Activated T-helper 17 cell treated with anti-CD3 and anti-CD28 coated beads, Interleukin-2, amount 50 U/mL, for 72 hours (primary cell): ENCODE measurements around the gene HS3ST5. TPM values are rescaled to one million over a fixed set of nuclear protein-coding genes. Genes with fewer than 3 reads are reported as not detected.

Experiments
- ATAC-seq: fragments of 150-1000 bp; cut with Tn5 transposase; replicated peaks from 2 replicates; pipeline ENCODE4 v1.10.0; 2021; ENCODE audit warnings: mild to moderate bottlenecking, moderate library complexity
- H3K27ac Mint-ChIP-seq: one replicate; pipeline ENCODE4 v1.8.0; 2022; ENCODE audit warnings: mixed read lengths
- H3K27me3 Mint-ChIP-seq: one replicate; pipeline ENCODE4 v1.8.0; 2022; ENCODE audit warnings: mixed read lengths
- H3K36me3 Mint-ChIP-seq: one replicate; pipeline ENCODE4 v1.8.0; 2022; ENCODE audit warnings: low read depth, mild to moderate bottlenecking, mixed read lengths
- H3K4me1 Mint-ChIP-seq: one replicate; pipeline ENCODE4 v1.8.0; 2022; ENCODE audit warnings: mixed read lengths
- H3K4me3 Mint-ChIP-seq: one replicate; pipeline ENCODE4 v1.8.0; 2022; ENCODE audit warnings: mild to moderate bottlenecking, mixed read lengths
- H3K9me3 Mint-ChIP-seq: one replicate; pipeline ENCODE4 v1.8.0; 2022; ENCODE audit warnings: mixed read lengths
- total RNA-seq, 2 donors: library from RNA; stranded (reverse); gene quantifications; one replicate each; pipeline ENCODE4 v1.2.3, GENCODE V29; 2022

The HS3ST5 gene
- total RNA-seq, 2 donors from 2014 or later: not detected

GRCh38 chr6:114075777-114076176 lies 267.0 kb downstream of the HS3ST5 start:
- H3K4me1 Mint-ChIP-seq: peaks cover 15% of the 10 kb centered on the region
- no peak for ATAC-seq
- peak overlapping the region; percentile 17 for H3K4me3 Mint-ChIP-seq
- H3K36me3 Mint-ChIP-seq: no peaks in the 10 kb centered on the region
- no peaks in the 10 kb centered on the region for H3K27me3 Mint-ChIP-seq
- peaks cover 4% of the 10 kb centered on the region for H3K9me3 Mint-ChIP-seq
- peak overlapping the region; percentile 9 for H3K27ac Mint-ChIP-seq

DNA sequence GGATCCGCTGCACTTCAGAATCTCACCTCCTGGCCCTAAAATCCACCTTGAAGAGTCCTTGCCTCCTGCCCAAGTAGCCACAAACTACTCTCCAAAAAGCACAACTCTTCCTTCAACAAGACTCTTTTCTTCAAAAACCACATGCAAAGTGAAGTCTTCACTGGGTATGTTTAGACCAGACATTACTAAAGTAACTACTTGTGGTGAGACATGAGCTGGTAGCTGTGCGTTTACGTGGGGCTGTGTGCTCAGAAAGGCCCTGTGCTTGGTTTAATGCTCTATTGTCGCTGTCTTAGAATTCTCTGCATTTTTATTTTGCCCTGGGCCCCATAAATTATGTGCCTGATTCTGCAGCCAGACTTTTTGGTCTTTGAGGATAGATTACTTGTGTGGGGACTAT lies 267.5 kb downstream of the HS3ST5 start:
- no peak overlapping the region for H3K27ac Mint-ChIP-seq
- H3K27me3 Mint-ChIP-seq: no peaks in the 10 kb centered on the region
- H3K4me1 Mint-ChIP-seq: peaks cover 15% of the 10 kb centered on the region
- H3K4me3 Mint-ChIP-seq: no peak overlapping the region
- no peaks in the 10 kb centered on the region for H3K9me3 Mint-ChIP-seq
- H3K36me3 Mint-ChIP-seq: no peaks in the 10 kb centered on the region
- ATAC-seq: peak; percentile 57

DNA sequence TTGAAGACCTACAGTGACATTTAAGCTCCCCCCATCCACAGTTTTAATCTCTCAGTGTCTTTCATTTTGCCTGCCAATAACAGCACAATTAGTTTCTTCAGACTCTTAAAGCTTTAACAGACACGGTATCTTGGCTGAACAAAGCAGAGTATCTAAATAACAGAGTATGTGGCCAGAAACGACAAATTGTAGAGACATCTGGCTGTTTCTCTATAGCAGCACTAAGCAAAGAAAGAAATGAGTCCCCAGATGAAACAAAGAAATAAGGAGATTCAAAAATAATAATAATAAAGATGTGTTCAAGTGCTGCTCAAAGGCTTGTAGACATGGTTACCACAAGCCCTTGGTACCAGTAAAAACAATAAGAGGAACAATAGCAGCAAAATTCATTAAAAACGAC lies 274.1 kb downstream of the HS3ST5 start:
- Mint-ChIP-seq H3K36me3 (no peaks in the 10 kb centered on the region), H3K27me3 (peaks cover 12% of the 10 kb centered on the region), H3K9me3 (no peaks in the 10 kb centered on the region), H3K4me1 (no peaks in the 10 kb centered on the region), H3K27ac (no peak overlapping the region), H3K4me3 (no peak overlapping the region)
- no peak for ATAC-seq

- Mint-ChIP-seq H3K4me3 (no peak overlapping the region), H3K9me3 (no peaks in the 10 kb centered on the region), H3K27me3 (peaks cover 12% of the 10 kb centered on the region), H3K27ac (no peak overlapping the region), H3K36me3 (no peaks in the 10 kb centered on the region), H3K4me1 (no peaks in the 10 kb centered on the region)
- ATAC-seq: no peak
Observed at GRCh38 chr6:114068116-114068515, 274.7 kb downstream of the HS3ST5 start.

DNA sequence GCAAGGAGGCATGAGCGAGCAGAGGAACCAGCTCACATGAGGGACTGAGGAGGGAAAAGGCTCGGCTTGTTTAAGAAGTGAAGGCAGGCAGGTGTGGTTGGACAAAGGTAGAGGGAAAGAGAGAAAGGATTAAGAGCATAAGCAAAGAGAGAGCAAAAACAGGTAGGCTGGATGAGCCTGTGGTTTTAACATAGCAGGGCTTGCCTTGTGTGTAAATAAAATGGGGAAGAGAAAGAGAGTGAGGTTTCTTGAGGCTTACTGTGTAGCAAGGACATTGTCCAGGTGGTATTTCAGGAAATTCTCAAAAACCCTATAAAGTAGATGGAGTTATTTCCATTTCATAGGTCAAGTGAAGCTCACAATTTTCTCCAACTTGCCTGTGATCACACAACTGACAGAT lies 278.0 kb downstream of the HS3ST5 start:
- Mint-ChIP-seq H3K4me3 (no peak overlapping the region), H3K27ac (no peak overlapping the region), H3K36me3 (no peaks in the 10 kb centered on the region), H3K27me3 (peaks cover 12% of the 10 kb centered on the region), H3K9me3 (no peaks in the 10 kb centered on the region), H3K4me1 (no peaks in the 10 kb centered on the region)
- ATAC-seq: no peak

- Mint-ChIP-seq H3K27me3 (peaks cover 12% of the 10 kb centered on the region), H3K27ac (no peak overlapping the region), H3K9me3 (no peaks in the 10 kb centered on the region), H3K36me3 (no peaks in the 10 kb centered on the region), H3K4me3 (no peak overlapping the region), H3K4me1 (no peaks in the 10 kb centered on the region)
- no peak for ATAC-seq
Observed at GRCh38 chr6:114063956-114064355, 278.9 kb downstream of the HS3ST5 start.

DNA sequence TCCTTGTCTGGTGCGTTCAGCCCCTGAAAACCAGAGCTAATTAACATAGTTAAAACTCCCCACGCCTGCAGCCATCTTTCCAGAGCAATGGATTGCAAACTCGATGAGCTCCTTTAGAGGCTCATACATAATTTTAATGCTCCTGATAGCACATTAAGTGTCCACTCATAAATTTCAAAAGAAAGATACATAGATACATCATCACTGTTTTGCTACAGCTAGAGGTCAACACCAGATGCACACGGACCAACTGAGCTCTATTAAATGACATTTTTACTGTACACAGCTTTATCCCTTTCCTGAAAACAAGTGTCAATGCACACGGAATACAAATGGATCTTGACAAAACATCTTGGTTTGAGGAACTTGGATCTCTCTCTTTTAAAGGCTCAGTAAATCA lies 280.6 kb downstream of the HS3ST5 start:
- Mint-ChIP-seq H3K4me1 (no peaks in the 10 kb centered on the region), H3K27ac (no peak overlapping the region), H3K27me3 (peaks cover 12% of the 10 kb centered on the region), H3K36me3 (no peaks in the 10 kb centered on the region), H3K9me3 (no peaks in the 10 kb centered on the region), H3K4me3 (no peak overlapping the region)
- ATAC-seq: no peak

DNA sequence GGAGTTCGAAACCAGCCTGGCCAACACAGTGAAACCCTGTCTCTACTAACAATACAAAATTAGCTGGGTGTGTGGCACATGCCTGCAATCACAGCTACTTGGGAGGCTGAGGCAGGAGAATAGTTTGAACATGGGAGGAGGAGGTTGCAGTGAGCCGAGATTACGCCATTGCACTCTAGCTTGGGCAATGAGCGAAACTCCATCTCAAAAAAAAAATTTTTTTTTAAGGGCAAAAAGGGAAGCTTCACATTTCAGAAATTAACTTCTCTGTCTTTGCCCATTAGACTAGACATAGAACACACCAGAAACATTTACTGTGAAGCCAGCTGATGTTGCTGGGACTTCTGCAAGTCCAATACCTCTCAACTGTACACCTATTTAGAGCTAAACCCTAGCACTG lies 281.1 kb downstream of the HS3ST5 start:
- no peaks in the 10 kb centered on the region for H3K9me3 Mint-ChIP-seq
- ATAC-seq: no peak
- no peak overlapping the region for H3K4me3 Mint-ChIP-seq
- H3K27ac Mint-ChIP-seq: no peak overlapping the region
- no peaks in the 10 kb centered on the region for H3K36me3 Mint-ChIP-seq
- H3K27me3 Mint-ChIP-seq: peaks cover 10% of the 10 kb centered on the region
- H3K4me1 Mint-ChIP-seq: no peaks in the 10 kb centered on the region

DNA sequence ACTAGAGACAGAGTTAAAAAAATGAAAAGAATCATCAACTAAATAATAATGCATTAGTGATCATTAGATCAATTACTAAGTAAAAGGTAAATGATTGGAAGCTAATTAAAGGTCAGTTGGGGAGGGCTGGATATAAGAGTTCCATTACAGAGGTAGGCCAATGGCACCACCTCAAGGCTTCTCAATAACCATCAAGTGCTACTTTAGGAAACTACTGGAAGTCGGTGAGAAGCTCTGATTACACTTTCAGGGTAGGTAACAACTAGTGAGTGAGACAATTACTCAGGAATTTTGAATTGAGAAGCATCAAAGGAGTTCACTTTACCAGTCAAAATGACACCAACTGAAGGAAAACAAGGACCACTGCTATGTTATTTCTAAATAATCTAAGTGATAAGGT lies 281.7 kb downstream of the HS3ST5 start:
- no peaks in the 10 kb centered on the region for H3K36me3 Mint-ChIP-seq
- no peaks in the 10 kb centered on the region for H3K4me1 Mint-ChIP-seq
- no peaks in the 10 kb centered on the region for H3K9me3 Mint-ChIP-seq
- no peak overlapping the region for H3K4me3 Mint-ChIP-seq
- ATAC-seq: no peak
- no peak overlapping the region for H3K27ac Mint-ChIP-seq
- H3K27me3 Mint-ChIP-seq: peaks cover 8% of the 10 kb centered on the region

DNA sequence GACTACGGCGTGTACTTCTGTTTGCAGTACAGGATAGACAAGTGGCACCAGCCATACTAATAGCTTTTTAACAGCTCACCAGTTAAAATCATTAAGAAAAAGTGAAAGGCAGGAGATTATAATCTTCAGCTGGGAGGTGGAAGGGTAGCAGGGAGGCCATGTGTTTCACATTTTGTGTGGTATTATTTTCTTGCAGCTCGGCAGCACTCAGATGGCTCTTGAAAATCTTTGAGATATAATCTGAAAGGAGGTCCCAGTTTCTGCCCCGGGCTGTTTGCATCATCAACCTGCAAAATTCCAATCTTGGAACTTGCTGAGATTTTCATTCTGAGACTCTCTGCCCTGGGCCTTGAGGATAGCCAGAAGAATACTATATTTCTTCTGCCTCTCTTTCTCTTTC lies 284.4 kb downstream of the HS3ST5 start:
- no peaks in the 10 kb centered on the region for H3K9me3 Mint-ChIP-seq
- no peaks in the 10 kb centered on the region for H3K36me3 Mint-ChIP-seq
- no peak overlapping the region for H3K4me3 Mint-ChIP-seq
- no peaks in the 10 kb centered on the region for H3K27me3 Mint-ChIP-seq
- no peaks in the 10 kb centered on the region for H3K4me1 Mint-ChIP-seq
- ATAC-seq: no peak
- H3K27ac Mint-ChIP-seq: no peak overlapping the region

GRCh38 chr6:114055763-114056162 lies 287.1 kb downstream of the HS3ST5 start:
- Mint-ChIP-seq H3K27me3 (no peaks in the 10 kb centered on the region), H3K4me1 (no peaks in the 10 kb centered on the region), H3K9me3 (no peaks in the 10 kb centered on the region), H3K36me3 (no peaks in the 10 kb centered on the region), H3K27ac (no peak overlapping the region), H3K4me3 (no peak overlapping the region)
- no peak for ATAC-seq

GRCh38 chr6:114055349-114055748 lies 287.5 kb downstream of the HS3ST5 start:
- H3K36me3 Mint-ChIP-seq: no peaks in the 10 kb centered on the region
- H3K9me3 Mint-ChIP-seq: no peaks in the 10 kb centered on the region
- no peaks in the 10 kb centered on the region for H3K27me3 Mint-ChIP-seq
- H3K4me1 Mint-ChIP-seq: no peaks in the 10 kb centered on the region
- no peak overlapping the region for H3K4me3 Mint-ChIP-seq
- ATAC-seq: no peak
- H3K27ac Mint-ChIP-seq: no peak overlapping the region

GRCh38 chr6:114053791-114054190 lies 289.0 kb downstream of the HS3ST5 start:
- Mint-ChIP-seq H3K4me3 (no peak overlapping the region), H3K27me3 (no peaks in the 10 kb centered on the region)

GRCh38 chr6:114052141-114052540 lies 290.7 kb downstream of the HS3ST5 start:
- peaks cover 5% of the 10 kb centered on the region for H3K9me3 Mint-ChIP-seq
- no peak for ATAC-seq
- H3K27ac Mint-ChIP-seq: no peak overlapping the region
- no peaks in the 10 kb centered on the region for H3K36me3 Mint-ChIP-seq
- peaks cover 4% of the 10 kb centered on the region for H3K27me3 Mint-ChIP-seq
- no peak overlapping the region for H3K4me3 Mint-ChIP-seq
- no peaks in the 10 kb centered on the region for H3K4me1 Mint-ChIP-seq

More at GRCh38 chr6:114053791-114054190, 289.0 kb downstream of the HS3ST5 start:
- Mint-ChIP-seq H3K27ac (no peak overlapping the region), H3K4me1 (no peaks in the 10 kb centered on the region), H3K36me3 (no peaks in the 10 kb centered on the region), H3K9me3 (peaks cover under 1% of the 10 kb centered on the region)
- ATAC-seq: no peak

DNA sequence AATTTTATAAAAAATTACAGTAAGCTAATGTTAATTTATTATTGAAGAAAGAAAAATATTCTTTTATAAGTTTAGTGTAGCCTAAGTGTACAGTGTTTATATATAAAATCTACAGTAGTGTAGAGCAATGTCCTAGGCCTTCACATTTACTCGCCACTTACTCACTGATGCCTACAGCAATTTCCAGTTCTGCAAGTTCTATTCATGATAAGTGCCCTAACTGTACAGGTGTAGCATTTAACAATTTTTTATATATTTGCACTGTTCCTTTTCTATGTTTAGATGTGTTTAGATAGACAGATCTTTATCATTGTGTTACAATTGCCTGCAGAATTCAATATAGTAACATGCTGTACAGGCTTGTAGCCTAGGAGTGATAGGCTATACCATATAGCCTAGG lies 291.8 kb downstream of the HS3ST5 start:
- Mint-ChIP-seq H3K4me1 (no peaks in the 10 kb centered on the region), H3K27me3 (peaks cover 4% of the 10 kb centered on the region), H3K4me3 (no peak overlapping the region), H3K36me3 (no peaks in the 10 kb centered on the region), H3K9me3 (peaks cover 5% of the 10 kb centered on the region), H3K27ac (no peak overlapping the region)
- no peak for ATAC-seq

- H3K27ac Mint-ChIP-seq: no peak overlapping the region
- H3K36me3 Mint-ChIP-seq: no peaks in the 10 kb centered on the region
- peaks cover 6% of the 10 kb centered on the region for H3K27me3 Mint-ChIP-seq
- no peaks in the 10 kb centered on the region for H3K4me1 Mint-ChIP-seq
- ATAC-seq: no peak
- H3K9me3 Mint-ChIP-seq: peaks cover 5% of the 10 kb centered on the region
- H3K4me3 Mint-ChIP-seq: no peak overlapping the region
Observed at GRCh38 chr6:114049367-114049966, 293.4 kb downstream of the HS3ST5 start.
